Iris pigment epithelial cell (primary cell): ENCODE results near the gene FOXO4.

Source experiments
- DNase-seq: peaks from one replicate; pipeline ENCODE4 v3.0.0-alpha.2; 2011; ENCODE audit warnings: low read depth

FOXO4 gene

DNA sequence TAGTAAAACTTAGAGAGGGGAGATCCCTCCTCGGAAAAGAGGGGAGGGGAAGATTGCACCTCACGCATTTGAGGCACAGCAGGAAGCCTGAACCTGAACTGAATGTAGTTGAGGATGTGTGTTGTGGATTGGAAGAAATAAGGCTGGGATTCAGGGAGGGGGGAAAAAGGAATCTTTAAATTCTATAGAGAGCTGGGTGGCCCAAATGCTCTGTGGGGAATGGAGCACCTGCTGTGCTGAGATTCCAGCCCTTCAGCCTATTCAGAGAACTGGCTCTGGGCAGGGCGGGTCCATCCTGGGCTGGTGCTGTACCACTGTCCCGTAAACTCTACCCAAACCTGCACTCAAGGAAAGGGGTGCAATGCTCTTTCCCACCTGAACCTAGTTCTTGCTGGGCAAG, 4.1 kb downstream of the FOXO4 start:
- no peak for DNase-seq

DNA sequence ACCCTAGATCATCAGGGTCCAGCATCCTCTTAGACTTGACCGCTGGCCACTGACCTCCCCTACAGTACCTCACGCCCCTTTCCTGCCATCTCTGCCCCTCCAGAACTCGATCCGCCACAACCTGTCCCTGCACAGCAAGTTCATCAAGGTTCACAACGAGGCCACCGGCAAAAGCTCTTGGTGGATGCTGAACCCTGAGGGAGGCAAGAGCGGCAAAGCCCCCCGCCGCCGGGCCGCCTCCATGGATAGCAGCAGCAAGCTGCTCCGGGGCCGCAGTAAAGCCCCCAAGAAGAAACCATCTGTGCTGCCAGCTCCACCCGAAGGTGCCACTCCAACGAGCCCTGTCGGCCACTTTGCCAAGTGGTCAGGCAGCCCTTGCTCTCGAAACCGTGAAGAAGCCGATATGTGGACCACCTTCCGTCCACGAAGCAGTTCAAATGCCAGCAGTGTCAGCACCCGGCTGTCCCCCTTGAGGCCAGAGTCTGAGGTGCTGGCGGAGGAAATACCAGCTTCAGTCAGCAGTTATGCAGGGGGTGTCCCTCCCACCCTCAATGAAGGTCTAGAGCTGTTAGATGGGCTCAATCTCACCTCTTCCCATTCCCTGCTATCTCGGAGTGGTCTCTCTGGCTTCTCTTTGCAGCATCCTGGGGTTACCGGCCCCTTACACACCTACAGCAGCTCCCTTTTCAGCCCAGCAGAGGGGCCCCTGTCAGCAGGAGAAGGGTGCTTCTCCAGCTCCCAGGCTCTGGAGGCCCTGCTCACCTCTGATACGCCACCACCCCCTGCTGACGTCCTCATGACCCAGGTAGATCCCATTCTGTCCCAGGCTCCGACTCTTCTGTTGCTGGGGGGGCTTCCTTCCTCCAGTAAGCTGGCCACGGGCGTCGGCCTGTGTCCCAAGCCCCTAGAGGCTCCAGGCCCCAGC, 5.2 kb downstream of the FOXO4 start:
- DNase-seq: no peak

DNA sequence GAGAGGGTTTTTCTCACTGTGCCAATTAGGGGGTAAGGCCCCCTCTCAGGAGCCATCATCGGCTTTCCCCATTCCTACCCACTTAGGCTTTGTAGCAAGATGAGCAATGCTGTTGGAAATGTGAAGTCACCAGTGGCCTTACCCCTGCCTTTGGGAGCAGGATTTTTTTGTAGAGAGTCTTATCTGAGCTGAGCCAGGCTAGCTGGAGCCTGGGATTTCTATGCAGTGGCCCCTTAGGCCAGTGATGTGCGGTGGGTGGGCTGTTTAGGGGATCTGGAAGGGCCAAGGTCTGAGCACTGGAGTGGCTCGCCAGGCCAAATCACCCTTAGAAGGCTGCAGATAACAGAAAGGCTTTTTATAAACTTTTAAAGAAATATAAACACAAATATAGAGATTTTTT, 6.6 kb downstream of the FOXO4 start:
- no peak for DNase-seq

DNA sequence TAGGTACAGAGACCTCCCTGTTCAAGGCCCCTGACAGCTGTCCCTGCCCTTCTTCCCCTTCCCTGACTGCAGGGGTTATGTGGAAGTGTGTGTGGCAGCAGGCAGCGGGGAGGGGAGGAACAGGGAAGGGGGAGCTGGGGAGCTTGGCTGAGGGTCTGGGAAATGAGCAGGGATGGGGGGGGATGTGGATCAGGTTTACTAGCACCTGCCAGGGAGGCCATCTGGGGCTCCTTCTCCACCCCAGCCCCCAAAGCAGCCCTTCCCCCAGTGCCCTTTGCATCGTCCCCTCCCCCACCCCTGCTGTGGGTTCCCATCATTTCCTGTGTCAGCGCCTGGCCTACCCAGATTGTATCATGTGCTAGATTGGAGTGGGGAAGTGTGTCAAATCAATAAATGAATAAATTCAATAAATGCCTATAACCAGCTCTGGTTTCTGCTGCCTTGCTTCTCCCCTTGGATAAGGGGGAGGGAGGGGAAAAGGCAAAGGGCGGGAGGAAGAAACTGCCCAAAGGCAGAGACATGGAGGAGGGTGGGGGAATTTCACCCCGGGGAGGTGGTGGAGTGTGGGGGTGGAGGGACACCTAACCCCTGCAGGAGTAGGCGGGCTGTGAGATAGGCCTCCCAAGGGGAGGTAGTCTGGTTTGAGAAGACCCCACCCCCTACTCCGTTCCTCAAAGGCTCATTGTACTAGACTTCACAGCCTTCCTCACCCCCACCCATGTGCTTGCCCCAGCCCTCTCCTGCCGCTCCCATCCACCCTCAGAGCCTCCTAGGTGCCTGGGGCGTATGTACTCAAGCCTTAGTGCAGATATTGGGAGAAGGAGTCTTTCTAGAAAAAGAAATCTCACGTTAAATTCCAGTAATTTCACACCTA, 7.7 kb downstream of the FOXO4 start:
- no peak for DNase-seq

DNA sequence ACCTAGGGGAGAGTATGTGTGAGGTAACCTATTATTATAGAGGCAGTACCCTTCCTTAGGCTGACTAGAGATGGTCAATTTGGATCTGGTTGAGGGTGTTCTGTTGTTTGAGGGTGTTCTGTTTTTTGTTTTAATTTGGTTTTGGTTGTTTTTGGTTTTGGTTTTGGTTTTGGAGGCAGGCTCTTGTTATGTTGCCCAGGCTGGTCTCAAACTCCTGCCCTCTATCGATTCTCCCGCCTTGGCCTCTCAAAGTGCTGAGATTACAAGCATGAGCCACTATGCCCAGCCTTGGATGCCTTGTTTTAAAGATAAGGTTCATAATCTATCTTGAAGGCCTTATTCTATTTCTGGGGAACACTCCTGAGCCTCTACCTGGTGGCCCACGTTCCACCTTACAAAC, 10.0 kb downstream of the FOXO4 start:
- no peak for DNase-seq

DNA sequence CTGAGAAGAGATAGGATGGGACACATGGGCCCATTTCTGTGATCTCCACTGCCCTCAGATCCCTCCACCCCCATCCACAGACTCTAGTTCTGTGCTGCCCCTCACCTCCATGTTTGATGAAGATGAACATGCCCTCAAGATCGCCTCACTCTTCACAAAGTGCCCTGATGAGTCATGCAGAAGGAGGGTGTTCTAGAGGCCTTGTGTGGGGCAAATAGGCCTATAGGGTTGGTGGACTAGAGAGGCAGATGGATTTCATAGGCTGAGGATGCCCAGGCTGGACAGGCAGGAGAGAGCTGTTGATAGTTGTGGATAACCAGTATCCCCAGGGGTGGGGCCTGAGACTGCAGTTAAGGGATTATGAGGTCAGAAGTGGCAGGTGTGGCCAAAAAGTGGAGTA, 10.8 kb downstream of the FOXO4 start, which contains the start of gene CXorf65:
CXorf65 (minus strand) TSS at position 314 of the 400 bp plus-strand sequence; CDS start at position 130, 184 bp downstream.
- DNase-seq: no peak

DNA sequence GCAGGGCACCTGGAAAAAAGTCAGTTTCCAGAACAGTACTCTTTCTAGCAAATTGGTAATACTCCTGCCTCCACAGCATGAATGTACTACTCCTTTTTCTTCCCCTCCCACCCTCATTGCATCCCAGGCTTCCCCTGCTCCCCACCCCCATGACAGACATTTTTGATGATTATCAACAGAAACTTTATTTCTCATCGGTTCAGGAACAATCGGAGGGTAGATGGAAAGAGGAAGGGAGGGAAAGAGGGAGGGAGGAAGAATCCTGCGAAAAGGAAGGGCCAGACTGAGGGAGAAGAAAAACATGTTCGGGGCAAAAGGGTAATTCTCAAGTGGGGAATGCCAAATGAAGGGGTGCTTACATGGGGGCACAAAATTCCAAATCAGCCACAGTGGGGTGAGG, 11.6 kb downstream of the FOXO4 start:
- DNase-seq: no peak

DNA sequence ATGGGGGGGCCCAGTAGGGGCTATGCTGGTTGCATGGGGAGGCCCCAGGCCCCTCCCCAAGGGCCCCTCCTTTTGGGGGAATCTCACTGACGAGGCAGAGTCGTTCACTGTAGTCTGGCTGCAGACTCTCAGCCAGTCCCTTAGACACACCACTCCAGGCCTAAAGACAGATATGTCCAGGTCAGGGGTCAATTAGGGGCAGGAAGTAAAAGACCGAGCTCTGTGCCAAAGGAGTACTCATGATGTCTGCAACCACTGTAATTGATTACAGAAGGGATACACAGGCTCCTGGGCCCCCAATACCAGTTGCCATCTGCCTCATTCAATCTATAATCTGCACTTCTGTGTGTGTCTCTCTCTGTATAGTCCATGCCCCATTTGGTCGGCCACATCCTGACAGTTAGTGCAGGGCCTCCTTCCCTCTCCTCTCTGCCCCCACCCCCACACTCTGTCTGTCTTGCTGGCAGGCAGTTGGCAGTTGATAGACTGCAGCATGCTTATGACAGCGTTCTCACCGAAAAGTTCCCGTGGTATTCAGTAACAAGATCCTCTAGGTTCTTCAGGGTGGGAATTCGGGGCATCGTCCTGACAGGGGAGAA, 12.2 kb downstream of the FOXO4 start:
- DNase-seq: no peak

DNA sequence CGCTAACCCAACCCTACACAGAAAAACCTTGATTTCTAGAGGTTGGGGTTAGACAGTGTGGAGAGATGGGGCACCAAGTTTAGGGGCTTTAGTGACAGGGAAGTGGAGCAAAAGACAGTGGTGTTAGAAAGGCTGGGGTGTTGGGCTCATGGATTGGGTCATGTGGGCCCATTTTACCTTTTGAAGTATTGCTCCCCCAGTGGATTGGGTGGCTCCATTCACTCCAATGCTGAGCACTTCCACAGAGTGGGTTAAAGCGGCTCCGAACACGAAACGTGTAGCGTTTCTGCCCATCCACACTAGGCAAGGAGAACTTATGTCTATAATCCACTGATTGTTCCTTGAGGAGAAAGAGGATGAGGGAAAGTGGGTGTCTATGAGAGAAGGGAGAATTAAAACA, 13.4 kb downstream of the FOXO4 start:
- no peak for DNase-seq

DNA sequence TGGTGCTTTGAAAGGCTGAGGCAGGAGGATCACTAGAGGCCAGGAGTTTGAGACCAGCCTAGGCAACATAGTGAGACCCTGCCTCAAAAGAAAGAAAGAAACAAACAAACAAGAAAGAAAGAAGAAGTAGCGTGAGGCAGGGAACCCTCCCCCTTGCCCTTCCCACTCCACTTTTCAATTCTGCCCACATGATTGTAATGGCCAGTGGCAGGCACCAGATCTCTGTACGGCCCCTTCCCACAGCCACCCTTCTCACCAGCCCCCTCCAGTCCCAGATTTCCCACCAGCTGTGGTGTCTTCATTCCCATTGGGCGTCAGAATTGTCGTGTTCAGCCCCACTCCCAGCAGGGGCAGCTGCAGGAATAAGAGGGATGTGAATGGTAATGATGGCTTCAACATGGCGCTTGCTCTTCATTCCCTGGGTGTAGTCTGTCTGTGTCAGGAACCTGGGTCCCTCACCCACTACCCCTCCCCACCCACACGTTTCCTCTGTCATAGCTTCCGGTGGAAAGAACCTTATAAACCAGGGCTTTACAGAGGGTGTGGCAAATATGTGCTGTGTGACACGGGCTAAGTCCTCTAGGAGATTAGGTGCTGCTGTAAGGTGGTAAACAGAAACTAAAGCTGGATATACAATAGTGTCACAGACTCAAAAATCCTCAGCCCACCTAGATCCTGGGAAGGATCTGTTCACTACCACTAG, 15.6 kb downstream of the FOXO4 start, which contains the start of gene IL2RG:
IL2RG (minus strand) TSS at position 437 of the 703 bp plus-strand sequence; CDS start at position 399, 38 bp downstream.
- no peak for DNase-seq

DNA sequence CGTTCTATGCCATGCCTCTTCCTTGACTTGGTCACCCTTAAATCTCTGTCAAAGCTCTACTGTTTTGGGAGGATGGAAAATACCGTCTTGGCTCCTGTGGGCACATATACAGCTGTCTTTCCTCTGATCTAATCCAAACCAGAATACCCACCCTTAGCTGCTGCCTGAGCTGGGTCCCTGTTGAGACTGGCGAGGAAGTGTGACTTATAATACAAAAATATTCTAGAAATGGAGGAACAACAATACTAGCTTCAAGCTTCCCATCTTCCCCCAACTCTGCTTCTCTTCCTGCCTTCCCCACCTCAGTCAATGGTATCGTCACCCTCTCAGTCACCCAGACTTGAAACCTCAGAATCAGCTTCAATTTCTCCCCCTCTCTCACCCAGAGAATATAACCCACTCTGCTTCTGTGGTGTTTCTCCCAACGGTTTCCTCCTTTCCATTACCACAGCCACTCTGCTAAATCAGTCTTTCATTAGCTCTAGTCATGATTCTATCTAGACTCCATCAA, 16.3 kb downstream of the FOXO4 start:
- no peak for DNase-seq

DNA sequence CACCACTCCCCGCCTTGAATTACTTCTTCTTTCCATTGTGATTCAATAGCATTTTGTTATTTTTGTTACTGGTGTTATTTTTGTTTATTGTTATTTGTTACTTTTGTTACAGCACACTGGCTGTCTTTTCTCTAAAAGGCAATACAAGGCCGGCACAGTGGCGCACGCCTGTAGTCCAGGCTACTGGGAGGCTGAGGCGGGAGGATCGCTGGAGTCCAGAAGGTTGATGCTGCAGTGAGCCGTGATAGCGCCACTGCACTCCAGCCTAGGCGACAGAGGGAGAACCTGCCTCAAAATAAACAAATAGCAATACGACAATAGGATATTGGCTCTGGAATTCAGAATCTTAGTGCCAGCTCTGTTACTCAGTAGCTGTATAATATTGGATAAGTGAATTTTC, 21.7 kb downstream of the FOXO4 start:
- DNase-seq: no peak

DNA sequence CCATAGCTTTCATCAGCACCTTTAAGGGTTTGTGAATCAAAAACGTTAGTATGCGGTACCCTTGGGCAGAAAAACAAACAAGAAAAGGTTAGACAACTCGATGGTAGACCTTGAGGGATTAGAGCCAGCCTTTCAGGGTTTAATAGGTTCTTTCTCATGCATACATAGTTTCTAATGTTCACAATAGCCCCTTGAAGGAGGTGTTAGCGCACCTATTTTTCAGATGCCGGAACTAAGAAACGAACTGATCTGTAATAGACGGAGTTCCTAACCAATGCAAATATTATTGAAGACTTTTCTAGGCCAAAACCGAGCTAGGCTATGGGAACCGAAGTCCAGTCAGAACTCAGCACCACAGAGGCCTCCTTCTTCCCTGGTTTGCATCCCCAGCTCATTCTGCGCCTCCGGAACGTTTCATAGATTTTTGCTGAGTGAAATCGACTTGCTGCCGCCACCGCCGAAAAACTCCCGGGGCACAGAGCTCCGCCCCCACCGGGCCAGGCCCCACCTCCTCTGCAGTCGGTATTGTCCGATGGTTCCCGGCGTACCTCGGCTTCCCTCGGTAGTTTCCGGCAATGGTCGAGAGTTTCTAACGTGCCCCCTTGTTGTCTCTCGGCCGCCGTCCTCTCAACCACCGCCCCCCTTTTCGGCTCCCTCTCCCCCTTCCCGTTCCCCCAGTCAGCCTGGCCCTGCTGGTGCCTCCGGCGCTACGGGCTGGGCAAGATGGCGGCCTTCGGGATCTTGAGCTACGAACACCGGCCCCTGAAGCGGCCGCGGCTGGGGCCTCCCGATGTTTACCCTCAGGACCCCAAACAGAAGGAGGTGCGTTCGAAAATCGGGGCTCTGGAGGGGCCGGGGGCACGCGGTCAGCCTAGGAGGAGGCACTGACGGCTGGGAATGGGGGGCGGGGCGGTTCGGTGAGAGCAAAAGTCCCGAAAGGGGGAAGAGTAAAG, 22.7 kb downstream of the FOXO4 start, which contains the start of gene MED12:
MED12 (plus strand) TSS at position 565 of the 953 bp plus-strand sequence; CDS start at position 724, 159 bp downstream.
- DNase-seq: peak; percentile 74

DNA sequence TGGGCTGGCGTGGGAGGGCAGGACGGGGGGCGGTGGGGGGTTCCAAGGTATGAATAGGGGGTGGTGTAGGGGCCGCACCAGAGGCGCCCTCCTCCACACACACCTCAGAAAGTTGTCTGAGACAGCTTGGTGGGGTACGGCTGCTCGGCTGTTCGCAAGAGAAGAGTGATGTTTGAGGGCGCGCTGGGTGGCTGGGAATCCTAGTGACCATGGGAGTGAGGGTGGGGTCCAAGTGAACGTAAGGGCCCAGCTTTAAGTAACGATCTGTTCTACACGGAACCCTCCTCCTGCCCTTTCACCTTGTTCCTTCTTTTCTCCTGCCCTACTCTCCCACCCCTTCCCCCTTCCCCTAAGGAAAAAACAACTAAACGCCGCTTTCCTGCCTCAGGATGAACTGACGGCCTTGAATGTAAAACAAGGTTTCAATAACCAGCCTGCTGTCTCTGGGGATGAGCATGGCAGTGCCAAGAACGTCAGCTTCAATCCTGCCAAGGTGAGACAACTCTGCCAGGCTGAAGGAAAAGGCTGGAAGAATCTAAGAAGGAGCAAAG, 23.4 kb downstream of the FOXO4 start:
- DNase-seq: no peak

DNA sequence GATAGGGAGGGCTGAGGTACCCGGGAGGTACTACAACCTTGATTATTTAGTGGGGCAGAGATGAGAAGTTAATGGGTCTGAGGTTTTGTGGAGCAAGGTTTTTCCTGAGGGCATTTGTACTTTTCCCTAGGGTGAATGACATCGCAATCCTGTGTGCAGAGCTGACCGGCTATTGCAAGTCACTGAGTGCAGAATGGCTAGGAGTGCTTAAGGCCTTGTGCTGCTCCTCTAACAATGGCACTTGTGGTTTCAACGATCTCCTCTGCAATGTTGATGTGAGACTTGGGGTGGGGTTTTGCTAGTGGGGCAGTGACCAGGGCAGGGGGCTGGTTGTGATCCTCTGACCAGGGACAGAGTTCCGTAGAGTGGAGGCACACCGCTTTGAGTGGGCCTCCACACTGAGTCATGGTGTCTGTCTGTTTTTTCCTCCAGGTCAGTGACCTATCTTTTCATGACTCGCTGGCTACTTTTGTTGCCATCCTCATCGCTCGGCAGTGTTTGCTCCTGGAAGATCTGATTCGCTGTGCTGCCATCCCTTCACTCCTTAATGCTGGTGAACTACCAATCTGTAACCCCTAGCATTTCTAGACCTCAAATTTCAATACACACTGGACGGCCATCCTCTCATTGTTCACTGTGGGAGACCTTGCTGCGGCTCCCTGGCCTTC, 32.6 kb downstream of the FOXO4 start:
- DNase-seq: peak; percentile 64

DNA sequence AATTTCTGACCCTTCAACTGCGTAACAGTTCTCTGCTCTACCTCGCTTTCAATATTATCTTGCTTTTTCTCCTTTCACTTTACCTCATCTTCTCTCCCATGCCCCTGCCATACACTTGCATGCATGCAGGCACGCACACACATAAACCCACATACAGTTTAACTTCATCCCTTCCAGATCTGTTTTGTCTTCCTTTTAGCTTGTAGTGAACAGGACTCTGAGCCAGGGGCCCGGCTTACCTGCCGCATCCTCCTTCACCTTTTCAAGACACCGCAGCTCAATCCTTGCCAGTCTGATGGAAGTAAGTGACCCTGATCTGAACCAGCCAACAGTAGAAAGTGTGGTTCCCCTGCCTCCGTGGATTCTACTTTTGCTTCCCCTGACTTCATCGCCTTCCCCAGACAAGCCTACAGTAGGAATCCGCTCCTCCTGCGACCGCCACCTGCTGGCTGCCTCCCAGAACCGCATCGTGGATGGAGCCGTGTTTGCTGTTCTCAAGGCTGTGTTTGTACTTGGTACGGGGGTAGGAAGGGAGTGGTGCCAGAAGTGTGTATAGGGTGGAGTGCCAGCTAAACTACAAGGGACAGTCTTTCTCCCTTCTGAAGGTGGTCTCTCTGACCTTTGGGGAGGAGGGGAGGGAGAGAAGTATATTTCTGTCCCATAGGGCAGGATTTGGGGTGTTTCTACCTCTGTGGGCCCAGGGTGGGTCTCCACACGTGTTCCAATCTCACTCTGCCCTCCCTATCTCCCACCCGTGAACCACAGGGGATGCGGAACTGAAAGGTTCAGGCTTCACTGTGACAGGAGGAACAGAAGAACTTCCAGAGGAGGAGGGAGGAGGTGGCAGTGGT, 33.5 kb downstream of the FOXO4 start:
- peak; percentile 63 for DNase-seq

DNA sequence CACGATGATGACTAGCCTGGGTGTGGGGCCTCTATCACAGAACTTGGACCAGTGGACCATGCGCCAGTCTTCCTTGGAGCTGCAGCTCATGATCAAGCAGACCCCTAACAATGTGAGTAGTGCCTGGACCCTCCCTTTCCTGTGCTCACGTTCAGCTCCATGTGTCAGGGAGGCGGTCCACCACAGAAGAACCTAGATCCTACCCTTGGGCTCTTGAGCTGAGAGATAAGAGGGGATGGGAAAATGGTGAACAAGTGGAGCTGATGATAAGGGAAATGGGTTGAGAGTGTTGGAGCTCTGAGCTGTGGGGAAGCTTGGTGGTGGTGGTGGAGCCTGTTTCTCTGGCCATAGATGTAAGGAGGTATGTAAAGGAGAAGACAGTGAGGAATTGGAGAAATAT, 35.9 kb downstream of the FOXO4 start:
- DNase-seq: no peak

DNA sequence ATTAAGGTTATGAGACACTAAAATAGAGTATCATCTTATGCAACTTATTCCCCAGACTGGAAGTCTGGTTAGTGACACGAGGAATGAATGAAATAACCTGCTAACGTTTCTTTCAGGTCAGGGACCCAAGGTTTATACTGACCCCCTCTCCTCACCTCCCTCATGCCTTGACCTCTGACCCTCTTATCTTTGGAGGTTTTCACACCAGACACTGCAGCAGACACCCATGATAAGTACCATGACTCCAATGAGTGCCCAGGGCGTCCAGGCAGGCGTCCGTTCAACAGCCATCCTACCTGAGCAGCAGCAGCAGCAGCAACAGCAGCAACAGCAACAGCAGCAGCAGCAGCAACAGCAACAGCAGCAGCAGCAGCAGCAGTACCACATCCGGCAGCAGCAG, 44.8 kb downstream of the FOXO4 start:
- no peak for DNase-seq
